Measurements from ENCODE around the gene RUBCN. TPM values are rescaled to one million over a fixed set of nuclear protein-coding genes. Genes with fewer than 3 reads are reported as not detected.
A peak's percentile ranks its signal among the peaks of the same experiment; 100 is the strongest.
"Not testable (repeated sequence)": the region's sequence is repeated elsewhere in the genome, so short reads cannot be mapped to it uniquely, and the experiment has no call there.

RUBCN gene
- total RNA-seq, 2 donors from 2014 or later, result 32.3 to 32.7 TPM

- not testable (repeated sequence) for H3K36me3 ChIP-seq; DNase-seq (ENCODE audit: low spot score); H3K9me3 ChIP-seq; H3K4me1 ChIP-seq; H3K27me3 ChIP-seq; H3K4me3 ChIP-seq; H3K27ac ChIP-seq
Measured at GRCh38 chr3:197630766-197631165, 105.9 kb downstream of the RUBCN start.

- not testable (repeated sequence) for H3K4me3 ChIP-seq; H3K27me3 ChIP-seq; H3K27ac ChIP-seq; DNase-seq (ENCODE audit: low spot score); H3K4me1 ChIP-seq; H3K36me3 ChIP-seq; H3K9me3 ChIP-seq
Measured at GRCh38 chr3:197629286-197629685, 107.4 kb downstream of the RUBCN start.

- not testable (repeated sequence) for H3K27me3 ChIP-seq, H3K4me1 ChIP-seq, H3K36me3 ChIP-seq, H3K9me3 ChIP-seq
- DNase-seq (ENCODE audit: low spot score), result peak; percentile 80
- H3K27ac ChIP-seq, result peak overlapping the region; percentile 77 to 87
- H3K4me3 ChIP-seq, result peak overlapping the region; percentile 77 to 83
Measured at GRCh38 chr3:197627772-197628523, 108.8 kb downstream of the RUBCN start.

- H3K4me1 ChIP-seq; H3K27me3 ChIP-seq; DNase-seq (ENCODE audit: low spot score); H3K36me3 ChIP-seq; H3K9me3 ChIP-seq: not testable (repeated sequence)
- Histone ChIP-seq H3K27ac (peak overlapping the region; percentile 77 to 87), H3K4me3 (peak overlapping the region; percentile 77 to 83)
Measured at GRCh38 chr3:197627158-197627771, 109.4 kb downstream of the RUBCN start.

- peak overlapping the region in 1 of 2 donors; percentile 87 for H3K27ac ChIP-seq
- DNase-seq (ENCODE audit: low spot score); H3K36me3 ChIP-seq; H3K27me3 ChIP-seq; H3K4me1 ChIP-seq; H3K9me3 ChIP-seq: not testable (repeated sequence)
- H3K4me3 ChIP-seq, result peak overlapping the region; percentile 36 to 77
Measured at GRCh38 chr3:197626404-197627157, 110.1 kb downstream of the RUBCN start.

GRCh38 chr3:197621478-197621877 lies 115.2 kb downstream of the RUBCN start:
- not testable (repeated sequence) for DNase-seq (ENCODE audit: low spot score); H3K27ac ChIP-seq; H3K27me3 ChIP-seq; H3K9me3 ChIP-seq; H3K4me3 ChIP-seq; H3K4me1 ChIP-seq
- H3K36me3 ChIP-seq, result peaks cover 43% of the 10 kb centered on the region

MicroRNAs within 50 kb of the gene (microRNA counts, 767-probe panel; counts per million panel counts)
- microRNA hsa-miR-922, result 0 to 1,937 counts per million in 2 donors

Other genes starting within 250 kb of the RUBCN start
- 10 to 100 TPM in 1 of 2 donors, 1 to 10 TPM in 1; 4.0 to 48.3 TPM for gene BDH1, start 180.9 kb downstream of the RUBCN start, total RNA-seq
- 10 to 100 TPM; 39.9 to 61.8 TPM for gene FYTTD1, start 13.0 kb upstream of the RUBCN start, total RNA-seq
- gene LRCH3, start 54.4 kb upstream of the RUBCN start, total RNA-seq, result 10 to 100 TPM; 22.2 to 23.4 TPM
- gene RPL35A, start 213.3 kb upstream of the RUBCN start, total RNA-seq, result 100 to 1,000 TPM; 415 to 477 TPM
- gene LMLN, start 223.3 kb upstream of the RUBCN start, total RNA-seq, result 1 to 10 TPM; 3.5 to 3.9 TPM